GM19351 (cell line): Measurements from ENCODE around the gene ZCWPW2.

Experiments used
- ATAC-seq: cut with Tn5 transposase; IDR thresholded peaks from one replicate; pipeline ENCODE4 v1.9.1; 2021; ENCODE audit warnings: mild to moderate bottlenecking, moderate library complexity; ENCODE audit not compliant: unreplicated experiment

ZCWPW2 gene

DNA sequence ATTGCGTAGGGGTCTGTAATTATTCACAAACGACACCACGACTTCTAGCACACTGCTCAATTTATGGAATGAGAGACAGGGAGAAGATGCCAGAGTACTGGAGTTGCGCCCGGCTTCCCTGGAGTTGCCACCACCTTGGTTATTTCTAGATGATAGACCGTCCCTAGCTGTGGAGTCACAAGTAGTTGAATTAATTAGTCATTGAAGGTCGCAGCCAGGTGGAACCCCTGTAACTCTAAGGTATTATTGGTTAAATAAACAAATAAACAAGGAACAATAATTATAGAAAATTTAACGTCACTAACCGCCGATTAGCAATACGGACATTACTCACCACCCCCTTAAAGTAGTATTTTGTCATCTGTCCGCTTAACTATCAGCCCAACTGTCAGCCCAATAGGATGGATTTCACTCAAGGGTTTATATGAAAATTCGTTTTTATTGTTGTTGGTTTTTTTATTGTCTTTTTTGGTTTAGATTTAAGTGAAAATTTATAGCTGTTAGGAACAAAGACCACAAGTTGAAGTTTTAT, 1.0 kb downstream of the ZCWPW2 start:
- no peak for ATAC-seq

DNA sequence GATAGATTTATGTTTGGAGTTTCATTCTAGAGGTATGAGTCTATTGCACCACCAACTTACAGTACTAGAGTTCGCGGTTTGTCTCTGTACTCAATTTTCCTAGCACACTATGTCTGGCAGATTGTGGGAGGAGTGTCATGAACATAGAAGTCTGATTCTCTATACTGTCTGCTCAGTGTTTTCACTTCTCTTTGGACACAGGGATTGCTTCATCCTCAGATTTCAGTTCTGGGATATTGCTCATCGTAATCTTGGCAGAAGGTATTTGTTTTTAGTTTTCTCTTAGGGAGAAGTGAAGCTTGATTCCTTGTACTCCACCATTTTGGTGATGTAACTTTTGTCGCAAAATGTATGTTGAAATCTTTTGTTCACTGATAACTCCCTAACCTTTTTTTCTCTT, 27.9 kb downstream of the ZCWPW2 start:
- no peak for ATAC-seq

DNA sequence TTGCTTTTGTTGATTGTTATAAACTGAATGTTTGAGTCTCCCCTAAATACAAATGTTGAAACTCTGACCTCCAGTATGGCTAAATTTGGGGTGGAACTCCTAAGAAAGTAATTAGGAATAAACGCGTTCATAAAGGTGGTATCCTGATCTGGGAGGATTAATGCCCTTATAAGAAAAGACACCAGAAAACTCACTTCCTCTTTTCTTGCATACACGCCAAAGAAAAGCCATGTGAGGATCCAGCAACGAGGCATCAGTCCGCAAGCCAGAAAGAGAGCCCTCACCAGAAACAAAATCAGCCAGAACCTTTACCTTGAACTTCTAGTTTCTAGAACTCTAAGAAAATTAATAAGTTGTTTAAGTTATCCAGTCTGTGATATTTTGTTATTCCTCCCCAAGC, 37.5 kb downstream of the ZCWPW2 start:
- no peak for ATAC-seq

DNA sequence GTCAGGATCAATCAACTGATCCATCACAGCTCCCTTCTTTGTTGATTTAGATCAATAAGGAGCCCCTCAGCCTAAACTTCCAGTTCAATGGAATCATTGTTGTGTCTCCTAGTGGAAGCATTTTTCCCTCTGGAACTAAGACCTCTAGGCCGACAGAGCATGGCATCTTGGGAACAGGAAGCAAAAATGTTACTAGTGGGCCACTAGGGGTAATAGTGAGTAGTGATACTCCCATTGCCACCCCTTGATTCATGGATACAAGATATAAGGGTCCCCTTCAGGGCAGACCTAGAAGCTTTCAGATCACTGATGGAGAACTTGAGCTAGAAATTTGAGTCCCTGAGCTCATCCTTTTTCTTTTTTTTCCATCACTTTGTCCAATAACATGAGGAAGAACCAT, 40.5 kb downstream of the ZCWPW2 start:
- no peak for ATAC-seq

DNA sequence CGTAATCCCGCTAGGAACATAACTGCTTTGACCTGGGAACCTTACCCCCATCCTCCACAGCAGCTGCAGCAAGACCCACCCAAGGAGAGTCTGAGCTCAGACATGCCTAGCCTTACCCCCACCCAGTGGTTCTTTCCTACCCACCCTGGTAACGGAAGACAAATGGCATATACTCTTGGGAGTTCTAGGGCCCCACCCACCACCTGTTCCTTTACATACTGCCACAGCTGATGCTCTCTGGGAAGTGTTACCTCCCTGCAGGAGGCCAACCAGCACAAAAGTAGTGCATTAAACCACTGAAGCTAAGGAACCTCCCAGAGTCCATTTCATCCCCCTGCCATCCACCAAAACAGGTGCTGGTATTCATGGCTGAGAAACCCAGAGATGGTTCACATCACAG, 50.7 kb downstream of the ZCWPW2 start:
- no peak for ATAC-seq

DNA sequence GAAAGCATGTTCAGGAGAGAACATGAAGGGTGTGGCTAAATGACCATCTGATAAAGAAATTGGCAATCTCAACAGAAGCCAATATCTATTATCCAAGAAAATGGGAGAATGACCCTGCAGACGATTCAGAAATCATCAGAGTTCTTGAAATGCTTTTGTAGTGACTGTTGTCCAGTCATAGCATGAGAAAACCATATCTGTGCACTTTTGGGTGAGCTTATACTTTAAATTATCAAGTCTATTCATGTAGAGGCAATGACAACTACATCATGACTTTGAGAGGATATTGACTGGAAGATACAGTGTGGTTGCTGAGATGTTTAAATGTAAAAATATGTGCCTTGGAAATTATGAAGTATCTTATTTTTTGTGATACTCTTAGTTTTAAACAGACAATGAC, 57.7 kb downstream of the ZCWPW2 start:
- no peak for ATAC-seq

DNA sequence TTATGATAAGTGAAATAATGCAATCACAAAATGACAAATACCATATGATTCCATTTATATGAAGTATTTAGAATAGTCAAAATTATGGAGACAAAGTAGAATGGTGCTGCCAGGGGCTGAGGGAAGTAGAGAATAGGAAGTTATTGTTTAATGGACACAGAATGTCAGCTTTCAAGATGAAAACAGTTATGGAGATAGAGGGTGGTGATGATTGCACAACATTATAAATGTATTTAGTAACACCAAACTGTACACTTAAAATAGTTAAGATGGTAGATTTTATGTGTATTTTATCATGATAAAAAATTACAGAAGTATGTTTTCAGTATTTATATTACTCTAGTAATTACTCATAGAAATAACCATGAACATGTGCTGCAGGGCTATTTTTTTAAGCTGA, 100.9 kb downstream of the ZCWPW2 start:
- ATAC-seq = no peak

GRCh38 chr3:28462866-28463265, 114.3 kb downstream of the ZCWPW2 start:
- no peak for ATAC-seq

- no peak for ATAC-seq
Measured at GRCh38 chr3:28467414-28467813, 118.9 kb downstream of the ZCWPW2 start.

- ATAC-seq = peak; percentile 81
Measured at GRCh38 chr3:28476194-28476593, 127.7 kb downstream of the ZCWPW2 start.

- ATAC-seq = no peak
Measured at GRCh38 chr3:28476764-28477163, 128.2 kb downstream of the ZCWPW2 start.

DNA sequence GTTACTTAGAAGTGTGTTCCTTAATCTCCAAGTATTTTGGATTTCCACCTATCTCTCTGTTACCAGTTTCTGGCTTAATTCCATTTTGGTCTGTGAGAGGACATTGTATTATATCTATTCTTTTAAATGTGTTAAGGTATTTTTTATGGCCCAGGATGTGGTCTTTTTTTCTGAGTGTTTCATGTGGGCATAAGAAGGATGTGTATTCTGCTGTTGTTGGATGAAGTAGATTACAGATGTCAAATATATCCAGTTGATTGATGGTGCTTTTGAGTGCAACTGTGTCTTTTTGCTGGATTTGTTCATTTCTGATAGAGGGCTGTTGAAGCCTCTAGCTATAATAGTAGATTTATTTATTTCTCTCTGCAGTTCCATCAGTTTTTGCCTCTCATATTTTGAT, 136.6 kb downstream of the ZCWPW2 start:
- no peak for ATAC-seq

GRCh38 chr3:28495301-28495700, 146.8 kb downstream of the ZCWPW2 start:
- ATAC-seq = no peak

GRCh38 chr3:28502397-28502937, 153.9 kb downstream of the ZCWPW2 start:
- ATAC-seq = no peak

DNA sequence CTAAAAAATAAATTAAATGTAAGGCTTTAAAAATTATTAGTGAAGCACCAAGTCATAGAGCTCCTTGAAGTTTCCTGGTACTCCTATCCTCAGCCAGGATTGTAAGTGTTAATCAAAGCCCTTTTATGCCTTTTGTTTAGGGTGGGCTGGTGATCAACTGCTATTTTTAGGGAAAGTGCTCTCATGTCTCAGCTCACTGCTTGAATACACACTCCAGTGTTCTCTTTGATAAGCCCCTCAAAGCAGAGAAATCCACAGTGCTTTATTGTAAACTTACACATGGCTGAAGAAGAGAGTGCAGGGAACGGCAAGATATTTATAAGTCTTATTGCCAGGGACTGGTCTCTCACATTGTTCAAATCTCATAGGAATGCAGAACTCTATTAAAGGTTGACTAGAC, 156.5 kb downstream of the ZCWPW2 start:
- no peak for ATAC-seq

- ATAC-seq = no peak
Measured at GRCh38 chr3:28521663-28522062, 173.1 kb downstream of the ZCWPW2 start.

GRCh38 chr3:28542351-28542750, 193.8 kb downstream of the ZCWPW2 start:
- no peak for ATAC-seq

DNA sequence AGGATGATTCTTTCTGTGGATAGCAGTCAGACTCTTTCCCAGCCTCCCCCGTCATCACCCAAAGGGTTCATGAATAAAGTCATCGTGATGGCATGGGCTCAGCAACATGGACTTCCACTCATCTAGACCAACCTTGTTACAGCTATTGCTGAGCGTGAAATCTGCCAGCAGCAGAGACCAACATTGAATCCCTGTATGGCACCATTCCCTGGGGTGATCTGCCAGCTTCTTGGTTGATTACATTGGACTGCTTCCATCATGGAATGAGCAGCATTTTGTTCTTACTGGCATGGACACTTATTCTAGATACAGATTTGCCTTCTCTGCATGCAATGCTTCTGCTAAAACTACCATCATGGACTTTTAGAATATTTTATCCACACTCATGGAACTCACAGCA, 195.7 kb downstream of the ZCWPW2 start:
- ATAC-seq = no peak

DNA sequence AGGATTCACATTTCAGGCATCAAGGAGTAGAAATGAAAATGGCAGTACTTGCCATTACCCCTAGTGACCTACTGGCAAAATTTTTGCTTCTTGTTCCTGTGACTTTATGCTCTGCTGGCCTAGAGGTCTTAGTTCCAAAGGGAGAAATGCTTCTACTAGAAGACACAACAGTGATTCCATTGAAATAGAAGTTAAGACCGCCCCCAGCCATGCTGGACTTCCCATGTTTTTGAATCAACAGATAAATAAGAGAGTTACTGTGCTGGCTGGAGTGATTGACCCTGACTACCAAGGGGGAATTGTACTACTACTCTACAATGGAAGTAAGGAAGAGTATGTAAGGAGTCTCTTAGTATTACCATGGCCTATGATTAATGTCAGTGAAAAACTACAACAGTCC, 196.3 kb downstream of the ZCWPW2 start:
- ATAC-seq = no peak

DNA sequence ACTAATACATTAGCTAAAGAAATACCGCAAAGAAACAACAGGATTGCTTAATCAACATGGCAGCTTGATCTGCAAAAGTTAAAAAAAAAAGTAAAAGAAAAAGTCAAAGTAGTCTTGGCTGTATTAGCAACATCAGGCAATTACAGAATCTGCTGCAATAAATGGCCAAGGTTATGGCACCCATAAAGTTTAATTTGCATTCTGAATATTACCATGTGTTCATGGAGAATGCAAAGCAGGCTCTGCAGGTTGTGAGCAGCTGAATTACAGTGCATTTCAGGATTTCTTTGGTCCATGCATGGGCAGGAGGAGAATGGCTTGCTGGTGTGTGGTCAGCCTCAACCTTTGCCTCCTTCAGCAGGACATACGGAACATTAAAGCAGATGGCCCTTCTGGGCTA, 199.2 kb downstream of the ZCWPW2 start:
- no peak for ATAC-seq

DNA sequence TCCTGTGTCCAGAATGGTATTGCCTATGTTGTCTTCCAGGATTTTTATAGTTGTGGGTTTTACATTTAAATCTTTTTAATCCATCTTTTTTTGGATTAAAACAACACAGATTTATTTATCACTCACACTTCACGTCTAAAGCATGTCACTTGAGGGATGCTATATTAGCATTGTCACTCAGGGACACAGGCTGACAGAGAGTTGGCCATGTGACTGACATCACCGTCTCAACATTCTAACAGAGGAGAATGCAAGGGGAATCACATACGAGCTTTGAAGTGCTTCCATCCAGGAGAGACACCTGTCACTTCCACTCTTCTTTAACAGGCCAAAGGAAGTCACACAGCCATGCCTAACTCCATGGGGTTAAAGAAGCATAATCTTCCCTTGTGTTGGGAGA, 204.7 kb downstream of the ZCWPW2 start:
- ATAC-seq = no peak

- no peak for ATAC-seq
Measured at GRCh38 chr3:28556195-28556594, 207.7 kb downstream of the ZCWPW2 start.

DNA sequence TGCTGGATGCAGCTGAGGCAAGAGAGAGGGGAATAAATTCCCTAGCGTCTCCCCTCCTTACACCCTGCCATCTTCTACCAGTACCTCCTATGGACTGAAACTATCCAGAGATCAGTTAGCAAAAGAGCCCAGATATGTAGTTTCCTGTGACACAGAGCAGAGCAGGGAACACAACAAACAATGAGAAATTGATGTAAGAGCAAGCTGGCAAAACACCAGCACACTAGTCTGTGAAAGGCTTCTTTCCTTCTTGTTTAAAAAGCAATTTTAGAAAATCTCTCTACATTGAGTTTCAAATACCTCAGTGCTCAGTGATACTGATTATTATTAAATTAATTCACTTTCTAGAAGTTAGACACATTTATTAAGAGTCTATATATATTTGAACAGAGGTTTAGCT, 215.7 kb downstream of the ZCWPW2 start:
- ATAC-seq = no peak
